NK-92 (cell line): ENCODE data around the gene RPL32.
"Not testable (repeated sequence)": the region's sequence is repeated elsewhere in the genome, so short reads cannot be mapped to it uniquely, and the experiment has no call there.

Experiments
- DNase-seq: peaks from one replicate; lab custom pipeline; 2025; ENCODE audit not compliant: unreplicated experiment; lab: John Stamatoyannopoulos, UW

RPL32 gene

GRCh38 chr3:12841149-12841969, at the start of gene RPL32:
RPL32 (minus strand) TSS chr3:12841565; CDS start chr3:12840237, 1,328 bp downstream.
- DNase-seq = peak; percentile 23

DNA sequence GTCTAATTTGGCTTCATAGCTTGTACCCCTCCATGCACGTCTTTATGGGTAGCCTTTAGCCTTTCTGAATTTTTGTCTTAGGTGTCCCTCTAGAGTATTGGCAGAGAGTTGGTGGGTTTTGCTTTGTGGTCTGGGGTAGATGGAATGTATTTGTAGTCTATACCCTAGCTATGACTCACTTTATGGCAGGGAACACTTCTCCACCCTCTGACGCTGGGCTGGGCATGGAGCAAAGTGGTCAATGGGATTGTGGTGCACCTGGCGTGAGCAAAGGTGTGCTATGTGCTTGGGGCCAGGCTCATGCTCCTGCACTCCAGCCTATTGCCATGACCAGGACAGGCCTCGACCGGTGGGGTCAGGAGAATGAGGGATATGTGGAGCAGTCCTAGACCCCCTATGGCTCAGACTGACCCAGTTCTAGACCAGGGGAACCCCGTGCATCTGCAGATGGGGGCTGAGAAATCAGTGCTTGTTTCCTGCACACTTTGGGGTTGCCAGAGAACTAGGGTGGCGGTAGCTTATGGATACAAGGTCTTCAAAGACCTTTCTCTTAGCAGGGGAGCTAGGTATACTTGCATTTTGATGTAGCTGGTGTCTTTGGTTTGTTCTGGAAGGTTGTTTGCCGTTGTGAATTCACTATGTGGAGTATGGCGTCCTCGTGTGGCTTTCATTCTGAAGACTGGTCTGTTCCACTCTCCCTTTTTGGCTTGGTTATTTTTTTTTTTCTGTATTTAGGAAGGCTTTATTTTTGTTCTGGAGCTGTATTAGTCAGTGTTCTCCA, 49.4 kb upstream of the RPL32 start:
- DNase-seq = no peak

- no peak for DNase-seq
Measured at GRCh38 chr3:12886736-12887135, 45.4 kb upstream of the RPL32 start.

DNA sequence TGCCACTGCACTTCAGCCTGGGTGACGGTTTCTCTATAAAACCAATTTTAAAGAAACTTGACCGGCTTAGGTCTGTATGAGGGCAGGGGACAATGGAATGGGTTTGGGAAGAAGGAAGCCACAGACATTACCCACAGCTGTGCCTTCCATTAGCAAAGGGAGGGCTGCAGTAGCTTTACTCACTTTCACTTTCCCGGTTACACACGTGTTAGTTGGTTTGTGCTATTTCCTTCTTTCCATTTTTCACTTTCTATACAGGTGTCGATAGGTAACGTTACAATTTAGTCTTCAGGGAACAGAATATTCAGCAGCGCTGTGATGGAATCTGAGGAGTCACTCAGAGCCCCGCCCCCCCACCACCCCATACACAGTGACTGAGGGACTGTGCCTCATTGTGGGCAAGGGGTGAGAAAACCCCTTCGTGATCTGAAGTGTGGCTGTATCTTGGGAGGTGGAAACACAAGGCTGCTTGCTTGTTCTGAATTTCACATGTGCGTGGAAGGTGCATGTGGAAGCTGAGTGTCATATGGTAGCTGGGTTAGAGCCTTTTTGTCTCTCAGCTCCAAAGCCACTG, 44.8 kb upstream of the RPL32 start:
- no peak for DNase-seq

DNA sequence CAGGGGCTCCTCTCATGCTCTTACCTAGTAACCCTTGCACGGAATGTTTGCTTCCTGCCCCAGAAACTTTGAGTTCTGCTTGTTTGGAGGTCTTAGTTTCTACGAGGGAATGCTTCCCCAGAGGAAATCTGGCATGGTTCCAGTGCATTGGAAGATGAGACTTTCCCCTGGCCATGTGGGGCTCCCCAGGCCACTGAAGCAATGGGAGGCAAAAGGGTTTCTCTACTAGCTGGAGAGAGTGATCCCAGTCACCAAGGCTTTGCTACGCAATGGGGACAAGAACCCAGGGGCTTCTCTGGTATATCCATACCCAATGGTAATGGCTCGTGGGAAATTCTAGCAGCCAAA, 44.2 kb upstream of the RPL32 start:
- no peak for DNase-seq

DNA sequence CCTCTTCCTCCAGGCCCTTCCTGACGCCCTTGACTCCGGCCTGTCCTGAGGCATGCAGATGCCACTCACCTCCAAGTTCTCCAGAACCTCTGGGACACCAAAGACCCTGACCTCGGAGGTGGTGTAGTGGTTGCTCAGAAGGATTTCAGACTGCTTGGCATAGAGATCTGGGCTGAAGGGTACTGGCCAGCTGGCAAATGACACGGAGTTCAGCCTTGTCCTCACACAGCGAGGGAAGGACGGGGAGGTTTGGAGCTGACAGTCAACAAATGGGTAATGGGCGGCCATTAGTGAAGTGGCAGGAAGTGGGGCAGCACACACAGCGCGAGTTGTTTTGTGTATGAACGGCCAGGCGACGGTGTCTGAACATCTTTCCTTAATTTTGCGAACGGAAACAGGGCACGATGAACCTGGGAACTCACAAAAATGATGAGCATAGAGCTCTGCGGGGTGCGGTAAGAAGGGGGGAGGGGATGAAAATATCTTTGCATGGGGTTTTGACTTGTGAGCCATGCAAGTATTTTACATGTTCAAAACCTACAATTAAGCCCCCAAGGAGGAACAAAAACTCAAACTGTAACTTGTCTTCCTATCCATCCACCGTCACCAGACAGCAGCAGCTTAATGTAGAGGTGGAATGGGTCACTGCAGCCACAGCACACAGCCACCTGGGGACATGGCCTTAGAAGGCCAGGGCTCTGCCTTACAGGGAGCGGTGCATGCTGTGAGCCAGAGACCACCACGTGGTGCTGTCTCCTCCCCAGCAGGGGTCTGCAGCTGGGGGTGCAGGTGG, 43.6 kb upstream of the RPL32 start:
- no peak for DNase-seq

DNA sequence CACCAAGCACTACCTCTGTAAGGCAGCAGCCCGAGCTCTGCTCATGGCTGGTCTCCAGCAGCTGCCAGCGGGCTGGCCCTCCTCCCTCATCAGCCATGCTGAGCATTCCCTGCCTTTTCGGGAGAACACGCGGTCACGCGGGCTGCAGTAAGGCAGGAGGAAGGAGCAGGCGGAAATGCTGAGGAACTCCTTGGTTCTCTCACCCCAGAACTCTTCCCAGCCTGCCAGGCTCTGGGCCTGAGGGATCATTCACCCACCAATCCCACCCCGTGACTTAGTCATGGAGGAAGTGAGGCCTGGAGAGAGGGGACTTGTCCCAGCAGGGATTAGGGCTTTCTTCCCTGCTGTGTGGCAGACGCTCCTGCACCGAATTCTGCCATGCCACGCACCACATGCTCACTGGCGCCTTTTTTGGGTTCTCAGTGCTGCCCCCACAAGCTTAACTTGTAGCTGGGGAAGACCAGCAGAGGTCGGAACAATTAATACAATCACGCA, 42.9 kb upstream of the RPL32 start:
- DNase-seq = no peak

DNA sequence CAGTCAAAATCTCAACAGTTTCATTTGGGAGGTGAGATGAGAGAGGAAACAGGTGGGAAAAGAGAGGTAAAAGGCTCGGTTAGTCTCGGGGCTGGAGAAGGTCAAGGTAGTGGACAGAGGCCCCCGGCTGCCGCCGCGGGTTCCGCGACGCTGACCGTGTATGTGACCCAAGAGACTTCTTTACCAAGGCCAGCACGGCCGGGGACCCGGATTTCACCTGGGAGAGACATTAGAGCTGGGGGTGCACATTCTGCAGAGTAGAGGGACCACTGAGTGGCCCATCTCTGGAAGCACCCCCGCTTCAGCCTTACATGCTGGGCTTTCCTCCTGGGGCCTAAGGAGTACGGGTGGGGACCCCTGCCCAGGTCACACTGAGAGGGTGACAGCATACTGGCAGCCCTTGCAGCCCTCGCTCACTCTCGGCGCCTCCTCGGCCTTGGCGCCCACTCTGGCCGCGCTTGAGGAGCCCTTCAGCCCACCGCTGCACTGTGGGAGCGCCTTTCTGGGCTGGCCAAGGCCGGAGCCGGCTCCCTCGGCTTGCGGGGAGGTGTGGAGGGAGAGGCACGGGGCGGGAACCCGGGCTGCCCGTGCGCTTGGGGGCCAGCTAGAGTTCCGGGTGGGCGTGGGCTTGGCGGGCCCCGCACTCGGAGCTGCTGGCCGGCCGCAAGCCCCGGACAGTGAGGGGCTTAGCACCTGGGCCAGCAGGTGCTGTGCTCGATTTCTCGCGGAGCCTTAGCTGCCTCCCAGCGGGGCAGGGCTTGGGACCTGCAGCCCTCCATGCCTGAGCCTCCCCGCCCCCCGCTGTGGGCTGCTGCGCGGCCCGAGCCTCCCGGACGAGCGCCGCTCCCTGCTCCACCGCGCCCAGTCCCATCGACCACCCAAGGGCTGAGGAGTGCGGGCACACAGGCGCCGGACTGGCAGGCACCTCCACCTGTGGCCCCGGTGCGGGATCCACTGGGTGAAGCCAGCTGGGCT, 41.3 kb upstream of the RPL32 start:
- no peak for DNase-seq

- DNase-seq = not testable (repeated sequence)
Measured at GRCh38 chr3:12881858-12882257, 40.5 kb upstream of the RPL32 start.

- DNase-seq = no peak
Measured at GRCh38 chr3:12879191-12879815, 37.9 kb upstream of the RPL32 start.

DNA sequence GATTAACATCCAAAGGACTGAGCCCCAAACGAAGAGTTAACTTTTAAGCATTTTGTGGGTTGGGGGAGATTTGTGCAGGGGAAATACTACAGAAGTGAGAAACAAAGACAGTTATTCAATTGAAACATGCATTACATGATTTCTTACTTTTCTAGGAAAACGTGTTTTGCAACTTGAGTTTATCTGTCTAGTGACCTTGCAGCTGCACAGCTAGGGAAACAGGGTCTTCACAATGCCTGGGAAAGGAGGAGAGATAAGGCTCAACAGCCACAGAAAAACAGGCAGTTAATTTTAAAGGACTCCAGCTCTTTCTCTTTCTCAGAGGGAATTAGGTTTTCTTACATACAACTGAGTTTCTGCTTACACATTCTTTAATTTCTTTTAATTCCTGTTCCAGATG, 37.4 kb upstream of the RPL32 start:
- not testable (repeated sequence) for DNase-seq

DNA sequence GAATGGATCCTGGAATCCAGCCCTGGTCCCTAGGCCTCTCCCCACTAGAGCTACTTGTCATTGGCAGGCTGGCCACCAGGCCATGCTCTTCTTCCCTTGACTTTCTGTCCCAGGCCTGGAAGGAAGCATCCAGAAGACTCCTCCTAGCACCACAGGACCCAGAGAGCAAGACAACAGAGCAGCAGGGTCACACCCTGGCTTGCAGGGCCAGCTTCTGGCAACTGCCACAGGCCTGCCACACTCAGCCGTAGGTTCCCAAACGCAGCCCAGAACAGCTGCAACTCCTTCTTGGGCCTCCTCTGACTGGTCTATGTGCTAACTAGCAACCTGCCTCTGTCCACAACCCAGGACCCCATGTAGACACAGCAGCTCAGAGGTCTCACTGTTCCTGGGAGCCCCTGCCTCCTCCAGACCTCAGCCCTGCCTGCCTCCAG, 36.8 kb upstream of the RPL32 start:
- DNase-seq = no peak

DNA sequence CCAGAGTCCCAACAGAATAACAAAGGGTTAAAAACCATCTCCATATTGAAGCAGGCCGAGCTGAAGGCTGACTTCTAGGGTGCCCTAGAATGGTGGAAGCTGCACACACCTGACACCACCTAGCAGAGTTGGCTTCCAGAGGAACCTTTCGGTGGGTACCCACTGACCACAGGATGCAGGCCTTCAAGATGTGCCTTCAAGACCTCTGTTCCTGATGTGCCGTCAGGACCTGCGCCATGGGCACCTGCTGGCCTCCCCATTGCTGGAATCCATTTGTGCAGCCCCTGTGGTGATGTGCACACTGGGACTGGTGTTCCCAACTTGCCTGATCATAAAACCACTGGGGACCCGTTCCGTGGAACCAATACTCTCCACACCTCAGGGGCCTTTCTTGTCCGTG, 35.7 kb upstream of the RPL32 start:
- DNase-seq = no peak

- DNase-seq = no peak
Measured at GRCh38 chr3:12875857-12876836, 34.8 kb upstream of the RPL32 start.

DNA sequence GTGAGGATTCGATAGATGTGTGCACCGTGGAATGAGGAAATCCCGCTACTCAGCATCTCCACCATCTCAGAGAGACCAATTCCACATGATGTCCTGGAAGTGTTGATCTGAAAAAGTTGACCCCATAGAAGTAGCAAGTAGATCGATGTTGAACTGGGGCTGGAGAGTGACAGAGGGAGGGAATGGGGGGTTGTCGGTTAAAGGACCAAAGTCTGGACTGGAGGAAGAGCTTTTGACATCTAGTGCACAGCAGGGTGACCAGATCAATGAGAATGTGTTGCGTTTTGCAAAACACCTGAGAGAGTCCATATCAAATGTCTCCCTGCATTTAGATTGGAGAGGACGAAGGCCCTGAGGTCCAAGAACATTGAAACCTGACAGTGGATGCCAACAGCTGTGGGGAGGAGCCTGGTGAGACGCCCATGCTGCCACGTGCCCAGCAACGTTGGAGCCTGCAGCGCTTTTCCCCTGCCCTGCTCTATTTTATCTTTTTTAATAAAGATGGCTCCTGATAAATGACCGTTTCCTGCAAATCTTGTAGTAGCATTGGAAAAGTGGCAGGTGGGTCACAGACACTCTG, 30.1 kb upstream of the RPL32 start:
- no peak for DNase-seq

DNA sequence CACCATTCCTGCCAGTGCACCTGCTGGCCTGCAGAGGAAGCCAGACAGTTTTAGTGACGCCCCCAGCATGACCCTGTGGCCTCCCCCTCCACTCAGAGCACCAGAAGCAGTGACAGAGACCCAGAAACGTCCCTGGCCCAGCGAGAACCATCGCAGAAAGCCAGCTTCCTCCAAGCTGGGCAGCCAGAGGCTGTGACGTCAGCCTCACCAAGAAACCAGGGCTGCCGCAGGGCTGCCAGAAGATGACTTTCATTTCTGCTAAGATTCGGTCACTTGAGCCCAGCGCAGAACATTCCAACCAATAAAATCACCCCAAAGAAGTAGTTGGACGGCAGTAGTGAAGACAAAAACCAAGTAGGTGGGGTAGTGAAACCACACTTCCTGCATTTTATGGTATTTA, 29.6 kb upstream of the RPL32 start:
- no peak for DNase-seq

DNA sequence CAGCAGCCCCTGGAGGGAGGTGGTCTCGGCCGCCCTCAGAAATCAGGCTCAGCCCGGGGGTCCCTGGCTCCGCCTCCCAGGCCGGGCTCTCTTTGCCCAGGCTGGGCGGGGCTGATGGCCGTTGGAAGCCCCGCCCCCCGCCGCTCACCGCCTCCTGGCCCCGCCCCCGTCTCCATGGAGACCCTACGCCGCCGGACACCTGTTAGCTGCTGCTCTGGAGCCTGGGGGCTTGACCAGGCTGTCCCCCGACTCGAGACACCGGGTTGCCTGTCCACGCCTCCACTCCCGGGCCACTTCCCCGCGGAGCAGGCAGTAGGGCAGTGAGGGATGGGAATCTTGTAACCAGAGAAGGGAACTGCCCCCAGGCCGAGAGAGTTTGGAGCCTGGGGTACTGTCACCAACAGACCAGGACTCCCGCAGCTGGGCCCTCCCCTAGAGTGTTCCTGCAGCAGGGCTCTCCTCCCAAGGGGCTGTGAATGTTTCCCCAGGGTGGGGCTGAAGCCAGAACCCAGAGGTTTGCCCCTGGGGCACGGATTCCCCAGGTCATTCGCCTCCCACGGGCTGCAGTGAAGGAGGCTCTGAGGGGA, 27.8 kb upstream of the RPL32 start:
- DNase-seq = no peak
